Neural crest cell (in vitro differentiated cells): Measurements from ENCODE around the gene KIAA1958. TPM values are rescaled to one million over a fixed set of nuclear protein-coding genes. Genes with fewer than 3 reads are reported as not detected.

ENCODE experiments used
- DNase-seq: peaks from one replicate; pipeline ENCODE4 v3.0.0; 2021; ENCODE audit warnings: low read depth, mixed read lengths, low spot score
- H3K27ac Mint-ChIP-seq: one replicate; pipeline ENCODE4 v1.8.0; 2021; ENCODE audit warnings: mild to moderate bottlenecking, mixed read lengths; ENCODE audit not compliant: unreplicated experiment
- H3K27me3 Mint-ChIP-seq: 2 replicates; pipeline ENCODE4 v1.8.0; 2021; ENCODE audit warnings: low read depth, mild to moderate bottlenecking, mixed read lengths
- H3K36me3 Mint-ChIP-seq: 2 replicates; pipeline ENCODE4 v1.8.0; 2021; ENCODE audit warnings: low read depth, mild to moderate bottlenecking, mixed read lengths
- H3K4me1 Mint-ChIP-seq: 2 replicates; pipeline ENCODE4 v1.8.0; 2021; ENCODE audit warnings: mixed read lengths
- H3K4me3 Mint-ChIP-seq: one replicate; pipeline ENCODE4 v1.8.0; 2021; ENCODE audit warnings: mild to moderate bottlenecking, mixed read lengths
- H3K9me3 Mint-ChIP-seq: 2 replicates; pipeline ENCODE4 v1.8.0; 2021; ENCODE audit warnings: mixed read lengths
- CTCF ChIP-seq: fragments of 200-600 bp; sonication (generic); conservative IDR thresholded peaks from 2 replicates; pipeline ENCODE4 v1.5.0; 2021; ENCODE audit warnings: antibody characterized with exemption, mild to moderate bottlenecking
- total RNA-seq: library from RNA; stranded (reverse); gene quantifications from 2 replicates; pipeline ENCODE4 v1.2.1, GENCODE V29; 2021

The KIAA1958 gene
- total RNA-seq, 1 donor from 2014 or later: 46.7 TPM

DNA sequence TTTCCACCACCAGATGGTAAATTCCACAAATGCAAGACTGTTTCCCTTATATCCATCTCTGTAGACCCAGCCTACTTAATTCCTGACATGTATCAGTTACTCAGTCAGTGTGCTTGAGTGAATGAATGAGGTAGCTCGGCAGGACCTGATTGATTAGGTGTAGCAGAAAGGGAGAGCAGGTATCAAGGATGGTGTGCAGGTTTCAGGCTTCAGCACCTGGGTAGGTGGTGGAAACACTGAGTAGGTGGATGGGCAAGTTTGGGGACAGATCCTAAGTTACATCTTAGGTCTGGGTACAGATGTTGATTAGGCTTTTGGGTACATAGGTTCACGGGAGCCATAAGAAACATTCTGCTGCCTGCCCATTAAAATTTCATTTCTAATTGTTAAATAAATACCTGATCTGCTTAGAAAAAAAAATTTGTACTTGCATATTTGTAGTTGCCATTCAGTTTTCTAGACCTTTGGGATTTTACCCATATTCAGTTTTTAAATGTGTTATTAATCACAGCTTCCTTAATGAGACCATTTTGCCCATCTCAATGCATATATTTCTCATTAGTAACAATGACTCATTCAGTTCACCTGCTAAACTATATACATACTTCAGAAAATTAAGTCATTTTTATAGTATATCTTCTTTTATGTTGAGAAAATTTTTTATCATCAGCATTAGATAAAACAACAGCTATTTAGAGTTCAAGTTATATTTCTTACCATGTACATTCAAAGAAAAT is 119.5 kb downstream of the KIAA1958 start:
- TF ChIP-seq CTCF: no peak
- Mint-ChIP-seq H3K27ac (no peak overlapping the region), H3K9me3 (no peaks in the 10 kb centered on the region), H3K4me3 (no peak overlapping the region), H3K36me3 (no peaks in the 10 kb centered on the region), H3K4me1 (no peaks in the 10 kb centered on the region), H3K27me3 (no peaks in the 10 kb centered on the region)
- DNase-seq: no peak

GRCh38 chr9:112608851-112609250 is 122.2 kb downstream of the KIAA1958 start:
- TF ChIP-seq CTCF: no peak
- no peak for DNase-seq
- no peaks in the 10 kb centered on the region for H3K9me3 Mint-ChIP-seq
- H3K27me3 Mint-ChIP-seq: no peaks in the 10 kb centered on the region
- H3K4me3 Mint-ChIP-seq: no peak overlapping the region
- H3K27ac Mint-ChIP-seq: no peak overlapping the region
- H3K36me3 Mint-ChIP-seq: no peaks in the 10 kb centered on the region
- H3K4me1 Mint-ChIP-seq: no peaks in the 10 kb centered on the region

DNA sequence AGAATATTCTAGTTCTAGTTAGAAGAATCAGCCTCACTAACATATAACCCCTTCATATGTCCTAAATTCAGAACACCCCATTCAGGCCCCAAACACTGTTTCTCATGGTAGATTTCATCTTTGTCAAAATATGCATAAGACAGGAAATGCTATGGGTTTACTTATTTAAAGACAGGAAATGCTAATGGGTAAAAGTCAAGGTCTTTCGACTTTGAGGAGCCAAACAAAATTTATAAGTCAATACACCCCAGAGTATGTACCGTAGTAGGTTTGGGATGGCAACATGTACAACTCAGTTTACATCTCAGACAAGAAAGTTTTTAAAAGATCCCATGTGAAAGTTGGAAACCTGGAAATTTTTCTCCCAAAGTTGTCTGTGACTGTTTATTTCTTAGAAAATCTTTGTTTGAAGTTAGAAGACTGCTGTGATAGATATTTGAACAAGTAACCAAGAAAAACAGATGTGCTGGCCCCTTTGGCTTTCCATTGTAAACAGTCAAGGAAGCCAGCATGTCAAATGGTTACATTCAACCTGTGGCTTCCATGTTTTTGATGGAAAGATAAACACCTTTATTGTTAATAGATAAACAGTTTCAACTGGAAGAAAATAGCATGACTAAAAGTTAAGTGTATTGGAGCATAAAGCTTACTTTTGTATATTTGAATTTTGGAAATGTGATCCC is 129.1 kb downstream of the KIAA1958 start:
- TF ChIP-seq CTCF: no peak
- peaks cover 8% of the 10 kb centered on the region for H3K36me3 Mint-ChIP-seq
- H3K4me3 Mint-ChIP-seq: no peak overlapping the region
- H3K27ac Mint-ChIP-seq: no peak overlapping the region
- no peak for DNase-seq
- H3K4me1 Mint-ChIP-seq: no peaks in the 10 kb centered on the region
- no peaks in the 10 kb centered on the region for H3K27me3 Mint-ChIP-seq
- no peaks in the 10 kb centered on the region for H3K9me3 Mint-ChIP-seq

DNA sequence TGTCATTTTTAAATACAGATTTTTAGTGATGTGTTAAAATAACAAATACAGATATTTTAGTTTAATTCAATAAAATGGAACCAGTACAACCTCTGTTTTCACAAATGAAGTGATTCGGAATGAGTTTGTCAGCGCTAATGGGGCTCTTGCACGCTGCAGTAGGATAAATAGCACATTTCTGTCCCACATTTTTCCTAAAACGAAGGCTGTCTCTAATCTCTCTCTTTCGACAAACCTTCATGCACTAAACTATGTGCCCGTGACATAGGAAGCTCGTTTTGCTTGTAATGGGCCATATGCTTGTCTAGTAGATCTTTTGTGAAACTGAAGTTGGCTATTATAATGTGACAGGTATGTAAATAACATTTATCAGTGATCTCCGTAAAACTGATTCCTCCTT is 130.7 kb downstream of the KIAA1958 start:
- TF ChIP-seq CTCF: no peak
- Mint-ChIP-seq H3K36me3 (peaks cover 8% of the 10 kb centered on the region), H3K27ac (no peak overlapping the region), H3K4me1 (no peaks in the 10 kb centered on the region), H3K9me3 (no peaks in the 10 kb centered on the region), H3K27me3 (no peaks in the 10 kb centered on the region), H3K4me3 (no peak overlapping the region)
- DNase-seq: no peak

DNA sequence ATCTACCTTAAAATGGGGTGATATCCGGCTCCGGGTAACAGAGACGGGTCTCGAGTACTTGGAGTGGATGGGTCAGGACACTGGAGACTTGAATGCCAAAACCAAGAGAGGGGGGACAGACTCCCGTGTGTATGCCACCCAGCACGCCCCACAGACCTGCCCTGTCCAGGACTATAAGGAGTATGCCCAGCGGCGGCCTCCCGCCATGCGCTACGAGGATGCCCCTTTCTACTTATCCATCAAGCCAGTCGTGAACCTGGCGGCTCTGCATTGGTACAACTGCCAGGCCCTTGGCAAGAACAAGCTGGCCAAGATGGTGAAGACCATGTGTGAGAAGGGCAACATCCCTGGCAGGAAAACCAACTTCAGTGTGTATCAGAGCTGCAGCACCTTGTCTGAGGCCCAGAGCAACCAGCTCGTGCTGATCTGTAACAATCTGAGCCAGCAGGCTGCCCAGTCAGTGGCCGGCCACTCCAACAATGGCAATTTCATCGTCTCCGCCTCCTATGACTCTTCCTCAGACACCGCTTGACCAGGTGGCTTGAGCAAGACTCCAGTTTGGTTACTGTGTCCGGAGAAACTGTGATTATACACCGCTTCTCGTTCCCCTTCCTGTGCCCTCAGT is 131.9 kb downstream of the KIAA1958 start:
- H3K36me3 Mint-ChIP-seq: peaks cover 8% of the 10 kb centered on the region
- H3K4me1 Mint-ChIP-seq: no peaks in the 10 kb centered on the region
- H3K9me3 Mint-ChIP-seq: no peaks in the 10 kb centered on the region
- no peak for DNase-seq
- no peak for TF ChIP-seq CTCF
- no peak overlapping the region for H3K4me3 Mint-ChIP-seq
- no peaks in the 10 kb centered on the region for H3K27me3 Mint-ChIP-seq
- H3K27ac Mint-ChIP-seq: no peak overlapping the region
